Suprapubic skin (tissue), 3 donors: ENCODE data around the gene DENND2A.

Source experiments
- CTCF ChIP-seq, 2 donors: fragments of 200-600 bp in 1 of 2; fragments of 450-650 bp in 1 of 2; sonication (generic) in 1 of 2; IDR thresholded peaks; one replicate each; pipeline ENCODE4 v1.5.1; 2016 to 2019; ENCODE audit warnings: antibody characterized with exemption in 2 of 2, mild to moderate bottlenecking in 1 of 2, moderate library complexity in 1 of 2
- POLR2AphosphoS5 ChIP-seq, 3 donors: sonication (generic); formaldehyde crosslinking; IDR thresholded peaks; one replicate each; pipeline ENCODE4 v1.6.1; 2017; ENCODE audit warnings: antibody characterized with exemption in 3 of 3

- TF ChIP-seq CTCF (IDR thresholded peaks at IDR 0.05) (no peak), POLR2AphosphoS5 (IDR thresholded peaks at IDR 0.05) (no peak)
These were observed 40.3 kb upstream of the DENND2A start for GRCh38 chr7:140680886-140681285.
